SIG-M5 treated with dmso at 0.1 percent for 504 hours (cell line): ENCODE data around the gene PPP6R1.

Experiments
- DNase-seq: peaks from one replicate; lab custom pipeline; 2025; ENCODE audit not compliant: unreplicated experiment; lab: John Stamatoyannopoulos, UW

The PPP6R1 gene

GRCh38 chr19:55186080-55186479, 72.7 kb downstream of the PPP6R1 start:
- no peak for DNase-seq

GRCh38 chr19:55181740-55182139, 77.1 kb downstream of the PPP6R1 start:
- no peak for DNase-seq
